Neural crest cell (in vitro differentiated cells): ENCODE results near the gene TMEM175. TPM values are rescaled to one million over a fixed set of nuclear protein-coding genes. Genes with fewer than 3 reads are reported as not detected.
"Not testable (repeated sequence)": the region's sequence is repeated elsewhere in the genome, so short reads cannot be mapped to it uniquely, and the experiment has no call there.

Experiments used
- DNase-seq: peaks from one replicate; pipeline ENCODE4 v3.0.0; 2021; ENCODE audit warnings: low read depth, mixed read lengths, low spot score
- H3K27ac Mint-ChIP-seq: one replicate; pipeline ENCODE4 v1.8.0; 2021; ENCODE audit warnings: mild to moderate bottlenecking, mixed read lengths; ENCODE audit not compliant: unreplicated experiment
- H3K27me3 Mint-ChIP-seq: 2 replicates; pipeline ENCODE4 v1.8.0; 2021; ENCODE audit warnings: low read depth, mild to moderate bottlenecking, mixed read lengths
- H3K36me3 Mint-ChIP-seq: 2 replicates; pipeline ENCODE4 v1.8.0; 2021; ENCODE audit warnings: low read depth, mild to moderate bottlenecking, mixed read lengths
- H3K4me1 Mint-ChIP-seq: 2 replicates; pipeline ENCODE4 v1.8.0; 2021; ENCODE audit warnings: mixed read lengths
- H3K4me3 Mint-ChIP-seq: one replicate; pipeline ENCODE4 v1.8.0; 2021; ENCODE audit warnings: mild to moderate bottlenecking, mixed read lengths
- H3K9me3 Mint-ChIP-seq: 2 replicates; pipeline ENCODE4 v1.8.0; 2021; ENCODE audit warnings: mixed read lengths
- CTCF ChIP-seq: fragments of 200-600 bp; sonication (generic); conservative IDR thresholded peaks from 2 replicates; pipeline ENCODE4 v1.5.0; 2021; ENCODE audit warnings: antibody characterized with exemption, mild to moderate bottlenecking
- total RNA-seq: library from RNA; stranded (reverse); gene quantifications from 2 replicates; pipeline ENCODE4 v1.2.1, GENCODE V29; 2021

TMEM175 gene
- total RNA-seq, 1 donor from 2014 or later: 15.2 TPM

- no peaks in the 10 kb centered on the region for H3K27me3 Mint-ChIP-seq
- no peak overlapping the region for H3K4me3 Mint-ChIP-seq
- no peaks in the 10 kb centered on the region for H3K9me3 Mint-ChIP-seq
- peaks cover 24% of the 10 kb centered on the region for H3K4me1 Mint-ChIP-seq
- no peak for DNase-seq
- no peak for TF ChIP-seq CTCF
- peaks cover 3% of the 10 kb centered on the region for H3K36me3 Mint-ChIP-seq
- no peak overlapping the region for H3K27ac Mint-ChIP-seq
Observed at GRCh38 chr4:913280-913618, 19.0 kb upstream of the TMEM175 start.

- no peak overlapping the region for H3K27ac Mint-ChIP-seq
- no peak for DNase-seq
- peaks cover 3% of the 10 kb centered on the region for H3K36me3 Mint-ChIP-seq
- no peak for TF ChIP-seq CTCF
- peaks cover 24% of the 10 kb centered on the region for H3K4me1 Mint-ChIP-seq
- no peak overlapping the region for H3K4me3 Mint-ChIP-seq
- H3K9me3 Mint-ChIP-seq: no peaks in the 10 kb centered on the region
- no peaks in the 10 kb centered on the region for H3K27me3 Mint-ChIP-seq
Observed at GRCh38 chr4:914531-914930, 17.7 kb upstream of the TMEM175 start.

- Mint-ChIP-seq H3K27me3 (no peaks in the 10 kb centered on the region), H3K36me3 (peaks cover 3% of the 10 kb centered on the region), H3K4me1 (peaks cover 24% of the 10 kb centered on the region), H3K9me3 (no peaks in the 10 kb centered on the region), H3K4me3 (no peak overlapping the region), H3K27ac (peak overlapping the region; percentile 1)
- DNase-seq: no peak
- no peak for TF ChIP-seq CTCF
Observed at GRCh38 chr4:915041-915474, 17.2 kb upstream of the TMEM175 start.

GRCh38 chr4:915595-915994 lies 16.7 kb upstream of the TMEM175 start:
- no peak for TF ChIP-seq CTCF
- no peak overlapping the region for H3K27ac Mint-ChIP-seq

GRCh38 chr4:917466-917865 lies 14.8 kb upstream of the TMEM175 start:
- Mint-ChIP-seq H3K36me3 (peaks cover 3% of the 10 kb centered on the region), H3K4me1 (peaks cover 22% of the 10 kb centered on the region), H3K9me3 (no peaks in the 10 kb centered on the region), H3K27me3 (no peaks in the 10 kb centered on the region), H3K27ac (no peak overlapping the region), H3K4me3 (no peak overlapping the region)
- no peak for TF ChIP-seq CTCF
- no peak for DNase-seq

More at GRCh38 chr4:915595-915994, 16.7 kb upstream of the TMEM175 start:
- no peak overlapping the region for H3K4me3 Mint-ChIP-seq
- H3K4me1 Mint-ChIP-seq: peaks cover 24% of the 10 kb centered on the region
- no peaks in the 10 kb centered on the region for H3K27me3 Mint-ChIP-seq
- DNase-seq: no peak
- H3K9me3 Mint-ChIP-seq: no peaks in the 10 kb centered on the region
- peaks cover 3% of the 10 kb centered on the region for H3K36me3 Mint-ChIP-seq

GRCh38 chr4:917992-918391 lies 14.3 kb upstream of the TMEM175 start:
- Mint-ChIP-seq H3K4me3 (no peak overlapping the region), H3K36me3 (peaks cover 8% of the 10 kb centered on the region), H3K27ac (no peak overlapping the region), H3K9me3 (no peaks in the 10 kb centered on the region), H3K4me1 (peaks cover 17% of the 10 kb centered on the region), H3K27me3 (no peaks in the 10 kb centered on the region)
- TF ChIP-seq CTCF: no peak
- DNase-seq: no peak

GRCh38 chr4:918591-918990 lies 13.7 kb upstream of the TMEM175 start:
- H3K27ac Mint-ChIP-seq: not testable (repeated sequence)

GRCh38 chr4:919004-919680 lies 13.1 kb upstream of the TMEM175 start:
- not testable (repeated sequence) for H3K4me1 Mint-ChIP-seq, H3K4me3 Mint-ChIP-seq, H3K9me3 Mint-ChIP-seq, H3K27ac Mint-ChIP-seq, H3K36me3 Mint-ChIP-seq, DNase-seq, H3K27me3 Mint-ChIP-seq

More at GRCh38 chr4:918591-918990, 13.7 kb upstream of the TMEM175 start:
- H3K36me3 Mint-ChIP-seq, H3K9me3 Mint-ChIP-seq, DNase-seq, H3K4me3 Mint-ChIP-seq, H3K27me3 Mint-ChIP-seq: not testable (repeated sequence)
- peaks cover 11% of the 10 kb centered on the region for H3K4me1 Mint-ChIP-seq
